ENCODE data around the gene NDRG4. TPM values are rescaled to one million over a fixed set of nuclear protein-coding genes. Genes with fewer than 3 reads are reported as not detected.

The NDRG4 gene
- total RNA-seq, 4 donors from 2014 or later: 1.9 to 8.0 (median 7.0) TPM

- no peaks in the 10 kb centered on the region for H3K9me3 ChIP-seq
- peaks cover 18% of the 10 kb centered on the region for H3K27me3 ChIP-seq
- 93 to 100% methylated on average over 1 to 10 of the region's 18 CpGs for WGBS, 2 donors (ENCODE audit: low coverage in 1 of 2)
- H3K4me1 ChIP-seq: peaks cover 0 to 17% (median 0%) of the 10 kb centered on the region in 3 donors
- TF ChIP-seq, protein P1, sequence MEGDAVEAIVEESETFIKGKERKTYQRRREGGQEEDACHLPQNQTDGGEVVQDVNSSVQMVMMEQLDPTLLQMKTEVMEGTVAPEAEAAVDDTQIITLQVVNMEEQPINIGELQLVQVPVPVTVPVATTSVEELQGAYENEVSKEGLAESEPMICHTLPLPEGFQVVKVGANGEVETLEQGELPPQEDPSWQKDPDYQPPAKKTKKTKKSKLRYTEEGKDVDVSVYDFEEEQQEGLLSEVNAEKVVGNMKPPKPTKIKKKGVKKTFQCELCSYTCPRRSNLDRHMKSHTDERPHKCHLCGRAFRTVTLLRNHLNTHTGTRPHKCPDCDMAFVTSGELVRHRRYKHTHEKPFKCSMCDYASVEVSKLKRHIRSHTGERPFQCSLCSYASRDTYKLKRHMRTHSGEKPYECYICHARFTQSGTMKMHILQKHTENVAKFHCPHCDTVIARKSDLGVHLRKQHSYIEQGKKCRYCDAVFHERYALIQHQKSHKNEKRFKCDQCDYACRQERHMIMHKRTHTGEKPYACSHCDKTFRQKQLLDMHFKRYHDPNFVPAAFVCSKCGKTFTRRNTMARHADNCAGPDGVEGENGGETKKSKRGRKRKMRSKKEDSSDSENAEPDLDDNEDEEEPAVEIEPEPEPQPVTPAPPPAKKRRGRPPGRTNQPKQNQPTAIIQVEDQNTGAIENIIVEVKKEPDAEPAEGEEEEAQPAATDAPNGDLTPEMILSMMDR (IDR thresholded peaks at IDR 0.05): no peak
- TF ChIP-seq POLR2A (IDR thresholded peaks at IDR 0.05): no peak
- TF ChIP-seq POLR2AphosphoS5 (IDR thresholded peaks at IDR 0.05): no peak
- TF ChIP-seq EP300 (IDR thresholded peaks at IDR 0.05): no peak
- no peaks in the 10 kb centered on the region for H3K36me3 ChIP-seq
- H3K27ac ChIP-seq: no peak overlapping the region
- no peak overlapping the region for H3K4me3 ChIP-seq
- ATAC-seq: no peak
Observed at GRCh38 chr16:58510097-58510775, 10.3 kb downstream of the NDRG4 start.

- H3K27me3 ChIP-seq: peaks cover 18% of the 10 kb centered on the region
- H3K4me1 ChIP-seq: peaks cover 0 to 18% (median 0%) of the 10 kb centered on the region in 3 donors
- H3K4me3 ChIP-seq: no peak overlapping the region
- 87% methylated on average over 8 of the region's 30 CpGs; no CpG with 5 or more reads in 1 of the 2 donors for WGBS, 2 donors (ENCODE audit: low coverage in 1 of 2)
- TF ChIP-seq, protein P1 (IDR thresholded peaks at IDR 0.05): no peak
- TF ChIP-seq EP300 (IDR thresholded peaks at IDR 0.05): no peak
- no peak for TF ChIP-seq POLR2A (IDR thresholded peaks at IDR 0.05)
- TF ChIP-seq POLR2AphosphoS5 (IDR thresholded peaks at IDR 0.05): no peak
- ATAC-seq: no peak
- H3K9me3 ChIP-seq: no peaks in the 10 kb centered on the region
- no peak overlapping the region for H3K27ac ChIP-seq
- no peaks in the 10 kb centered on the region for H3K36me3 ChIP-seq
Observed at GRCh38 chr16:58510776-58511628, 11.1 kb downstream of the NDRG4 start.

DNA sequence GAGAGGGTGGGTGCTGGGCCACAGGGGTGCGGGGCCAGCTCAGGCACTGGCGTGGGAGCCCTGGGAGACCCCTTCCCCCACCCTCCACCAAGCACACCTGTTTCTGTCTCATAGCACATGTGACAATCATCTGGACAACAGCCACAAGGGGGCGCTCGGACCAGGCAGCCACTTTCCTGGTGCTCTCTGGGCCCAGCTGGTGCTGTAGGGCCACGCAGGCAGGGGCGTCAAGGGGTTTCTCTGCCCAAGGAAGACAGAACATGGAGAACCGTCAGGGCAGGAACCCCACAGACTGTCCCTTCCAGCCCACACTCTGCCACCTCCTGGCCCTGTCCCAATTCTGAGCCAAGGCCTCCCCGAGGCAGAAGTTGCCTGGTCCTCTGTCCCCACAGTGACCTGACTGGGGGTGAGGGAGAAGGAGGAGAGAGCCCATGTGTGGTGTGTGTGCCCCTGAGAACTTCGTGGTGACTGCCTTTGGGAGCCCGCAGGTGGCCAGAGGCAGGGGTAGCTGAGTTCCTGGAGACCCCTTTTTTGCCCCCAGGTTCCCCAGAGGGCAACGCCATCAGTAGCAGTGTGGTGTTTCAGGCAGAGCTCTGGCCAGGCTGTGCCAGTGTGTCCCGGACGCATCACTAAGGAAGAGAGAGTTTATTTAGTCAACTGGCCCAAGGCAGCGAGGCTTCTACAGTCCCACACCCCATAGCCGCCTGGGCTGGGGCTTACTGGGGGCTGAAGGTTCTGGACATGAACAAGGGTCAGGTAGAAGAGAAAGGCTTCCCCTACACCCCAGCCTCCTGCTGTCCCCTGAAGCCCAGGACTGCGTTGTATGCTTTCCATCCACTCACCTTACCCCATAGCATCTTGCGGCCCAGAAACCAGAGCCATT lies 12.2 kb downstream of the NDRG4 start:
- Histone ChIP-seq H3K27me3 (peaks cover 8% of the 10 kb centered on the region), H3K4me1 (peaks cover 0 to 28% (median 5%) of the 10 kb centered on the region in 3 donors), H3K36me3 (peaks cover 0 to 7% of the 10 kb centered on the region in 2 donors), H3K27ac (no peak overlapping the region), H3K4me3 (no peak overlapping the region), H3K9me3 (no peaks in the 10 kb centered on the region)
- TF ChIP-seq, protein P1 (IDR thresholded peaks at IDR 0.05): peak in 3 of 4 experiments; percentile 58 to 78 (median 63)
- TF ChIP-seq EP300 (IDR thresholded peaks at IDR 0.05): no peak
- WGBS, 2 donors (ENCODE audit: low coverage in 1 of 2): 0 to 92% methylated on average over 1 to 4 of the region's 17 CpGs
- no peak for ATAC-seq

DNA sequence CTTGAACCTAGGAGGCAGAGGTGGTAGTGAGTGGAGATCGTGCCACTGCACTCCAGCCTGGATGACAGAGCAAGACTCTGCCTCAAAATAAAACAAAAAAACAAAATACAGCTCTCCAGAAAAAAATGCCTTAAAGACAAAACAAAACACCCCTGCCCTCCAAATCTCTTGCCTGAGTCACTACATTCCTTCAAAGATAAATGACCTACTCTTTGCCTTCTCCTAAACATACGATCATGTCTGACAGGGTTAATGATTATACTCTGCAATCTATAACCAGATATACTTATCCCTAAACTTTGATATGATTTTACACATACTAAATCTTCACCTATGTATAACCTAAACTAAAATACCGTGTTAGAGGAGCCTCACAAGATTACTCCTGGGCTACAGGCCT lies 13.9 kb downstream of the NDRG4 start:
- peak overlapping the region in 1 of 4 donors; percentile 87 for H3K27ac ChIP-seq
- no peaks in the 10 kb centered on the region for H3K27me3 ChIP-seq
- no peak overlapping the region for H3K4me3 ChIP-seq
- H3K4me1 ChIP-seq: peaks cover 0 to 28% (median 5%) of the 10 kb centered on the region in 3 donors
- H3K36me3 ChIP-seq: peaks cover 0 to 24% of the 10 kb centered on the region in 2 donors
- TF ChIP-seq, protein P1 (IDR thresholded peaks at IDR 0.05): no peak
- TF ChIP-seq POLR2AphosphoS5 (IDR thresholded peaks at IDR 0.05) (no peak), EP300 (IDR thresholded peaks at IDR 0.05) (no peak), POLR2A (IDR thresholded peaks at IDR 0.05) (no peak)
- no peaks in the 10 kb centered on the region for H3K9me3 ChIP-seq
- no peak for ATAC-seq
- WGBS, 2 donors (ENCODE audit: low coverage in 1 of 2): 68 to 86% methylated on average over 2 to 3 of the region's 3 CpGs

Data from gastroesophageal sphincter (tissue), 4 donors.